Calu3 (cell line): ENCODE measurements around the gene TRIO. TPM values are rescaled to one million over a fixed set of nuclear protein-coding genes. Genes with fewer than 3 reads are reported as not detected.

Experiments
- BruUV-seq: library from RNA; stranded (reverse); fragments of 400-500 nt; replicated peaks from 2 replicates; lab custom pipeline; 2021; lab: Mats Ljungman, UMichigan
- CTCF ChIA-PET: fragments of 300-600 bp; sonication (Branson Sonifier 250); formaldehyde crosslinking; loops from one replicate; lab custom pipeline; 2022; ENCODE audit warnings: antibody characterized with exemption; lab: Charles Lee
- DNase-seq: peaks from one replicate; pipeline ENCODE4 v3.0.0; 2022
- H3K27ac Mint-ChIP-seq: one replicate; pipeline ENCODE4 v1.8.0; 2022; ENCODE audit warnings: mixed read lengths; ENCODE audit not compliant: unreplicated experiment
- H3K27me3 Mint-ChIP-seq: one replicate; pipeline ENCODE4 v1.8.0; 2022; ENCODE audit warnings: mixed read lengths; ENCODE audit not compliant: unreplicated experiment
- H3K36me3 Mint-ChIP-seq: one replicate; pipeline ENCODE4 v1.8.0; 2022; ENCODE audit warnings: mild to moderate bottlenecking, moderate library complexity, mixed read lengths; ENCODE audit not compliant: insufficient read depth, unreplicated experiment
- H3K4me1 Mint-ChIP-seq: one replicate; pipeline ENCODE4 v1.8.0; 2022; ENCODE audit warnings: mild to moderate bottlenecking, low read depth, mixed read lengths; ENCODE audit not compliant: unreplicated experiment
- H3K4me3 Mint-ChIP-seq: one replicate; pipeline ENCODE4 v1.8.0; 2022; ENCODE audit warnings: mild to moderate bottlenecking, low read depth, moderate library complexity, mixed read lengths; ENCODE audit not compliant: unreplicated experiment
- H3K9me3 Mint-ChIP-seq: one replicate; pipeline ENCODE4 v1.8.0; 2022; ENCODE audit warnings: low read depth, mixed read lengths; ENCODE audit not compliant: unreplicated experiment
- intact Hi-C: fragments of 100-400 bp; cut with micrococcal nuclease; formaldehyde crosslinking; loops from one replicate; pipeline ENCODE4 v1.10.0; 2022; ENCODE audit not compliant: unreplicated experiment
- total RNA-seq: library from RNA; stranded (reverse); gene quantifications from 2 replicates; pipeline ENCODE4 v1.2.3, GENCODE V29; 2022
- TF ChIP-seq, protein P1 (sequence below): fragments of 200-600 bp; IDR thresholded peaks from one replicate; pipeline ENCODE4 v1.8.0; 2022; ENCODE audit warnings: antibody characterized with exemption; ENCODE audit not compliant: unreplicated experiment

The TRIO gene
- total RNA-seq, 1 experiment from 2014 or later: 183 TPM

- CTCF ChIA-PET: no interaction called here
- Mint-ChIP-seq H3K4me1 (no peaks in the 10 kb centered on the region), H3K9me3 (peaks cover 4% of the 10 kb centered on the region), H3K27me3 (peaks cover 13% of the 10 kb centered on the region), H3K36me3 (no peaks in the 10 kb centered on the region), H3K27ac (no peak overlapping the region), H3K4me3 (no peak overlapping the region)
- intact Hi-C loops: loop anchor here (5.0 kb wide), 1 partner anchor 113 kb away; no protein-coding TSS in a partner anchor
- BruUV-seq: no TSS peak
- TF ChIP-seq, protein P1, sequence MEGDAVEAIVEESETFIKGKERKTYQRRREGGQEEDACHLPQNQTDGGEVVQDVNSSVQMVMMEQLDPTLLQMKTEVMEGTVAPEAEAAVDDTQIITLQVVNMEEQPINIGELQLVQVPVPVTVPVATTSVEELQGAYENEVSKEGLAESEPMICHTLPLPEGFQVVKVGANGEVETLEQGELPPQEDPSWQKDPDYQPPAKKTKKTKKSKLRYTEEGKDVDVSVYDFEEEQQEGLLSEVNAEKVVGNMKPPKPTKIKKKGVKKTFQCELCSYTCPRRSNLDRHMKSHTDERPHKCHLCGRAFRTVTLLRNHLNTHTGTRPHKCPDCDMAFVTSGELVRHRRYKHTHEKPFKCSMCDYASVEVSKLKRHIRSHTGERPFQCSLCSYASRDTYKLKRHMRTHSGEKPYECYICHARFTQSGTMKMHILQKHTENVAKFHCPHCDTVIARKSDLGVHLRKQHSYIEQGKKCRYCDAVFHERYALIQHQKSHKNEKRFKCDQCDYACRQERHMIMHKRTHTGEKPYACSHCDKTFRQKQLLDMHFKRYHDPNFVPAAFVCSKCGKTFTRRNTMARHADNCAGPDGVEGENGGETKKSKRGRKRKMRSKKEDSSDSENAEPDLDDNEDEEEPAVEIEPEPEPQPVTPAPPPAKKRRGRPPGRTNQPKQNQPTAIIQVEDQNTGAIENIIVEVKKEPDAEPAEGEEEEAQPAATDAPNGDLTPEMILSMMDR: no peak
- no peak for DNase-seq
Measured at GRCh38 chr5:14534773-14535172, 391.6 kb downstream of the TRIO start.

GRCh38 chr5:14545308-14545707 is 402.2 kb downstream of the TRIO start:
- intact Hi-C loops: no loop called here
- CTCF ChIA-PET: no interaction called here
- no peak overlapping the region for H3K27ac Mint-ChIP-seq

GRCh38 chr5:14545862-14546261 is 402.7 kb downstream of the TRIO start:
- H3K36me3 Mint-ChIP-seq: no peaks in the 10 kb centered on the region
- CTCF ChIA-PET: no interaction called here
- TF ChIP-seq, protein P1: no peak
- H3K9me3 Mint-ChIP-seq: no peaks in the 10 kb centered on the region
- H3K27me3 Mint-ChIP-seq: peaks cover 68% of the 10 kb centered on the region
- H3K4me1 Mint-ChIP-seq: no peaks in the 10 kb centered on the region
- intact Hi-C loops: no loop called here
- DNase-seq: no peak
- no peak overlapping the region for H3K27ac Mint-ChIP-seq
- BruUV-seq: no TSS peak
- no peak overlapping the region for H3K4me3 Mint-ChIP-seq

More at GRCh38 chr5:14545308-14545707, 402.2 kb downstream of the TRIO start:
- BruUV-seq: no TSS peak
- H3K9me3 Mint-ChIP-seq: peaks cover 3% of the 10 kb centered on the region
- peaks cover 62% of the 10 kb centered on the region for H3K27me3 Mint-ChIP-seq
- H3K36me3 Mint-ChIP-seq: no peaks in the 10 kb centered on the region
- no peak overlapping the region for H3K4me3 Mint-ChIP-seq
- TF ChIP-seq, protein P1: no peak
- no peak for DNase-seq
- no peaks in the 10 kb centered on the region for H3K4me1 Mint-ChIP-seq

- peaks cover 72% of the 10 kb centered on the region for H3K27me3 Mint-ChIP-seq
- H3K4me3 Mint-ChIP-seq: no peak overlapping the region
- intact Hi-C loops: no loop called here
- no TSS peak for BruUV-seq
- DNase-seq: no peak
- TF ChIP-seq, protein P1: no peak
- H3K4me1 Mint-ChIP-seq: no peaks in the 10 kb centered on the region
- H3K9me3 Mint-ChIP-seq: no peaks in the 10 kb centered on the region
- CTCF ChIA-PET: interaction anchor here (0.8 kb wide), 1 partner anchor 22 kb away, joined by 4 read pairs; no protein-coding TSS in a partner anchor
- no peaks in the 10 kb centered on the region for H3K36me3 Mint-ChIP-seq
- H3K27ac Mint-ChIP-seq: no peak overlapping the region
Measured at GRCh38 chr5:14547666-14548065, 404.5 kb downstream of the TRIO start.
